Fibroblast of skin of right biceps (primary cell): ENCODE results near the gene HADHA.

Experiments used
- DNase-seq: peaks from one replicate; pipeline ENCODE4 v3.0.0-alpha.2; 2013

HADHA gene

DNA sequence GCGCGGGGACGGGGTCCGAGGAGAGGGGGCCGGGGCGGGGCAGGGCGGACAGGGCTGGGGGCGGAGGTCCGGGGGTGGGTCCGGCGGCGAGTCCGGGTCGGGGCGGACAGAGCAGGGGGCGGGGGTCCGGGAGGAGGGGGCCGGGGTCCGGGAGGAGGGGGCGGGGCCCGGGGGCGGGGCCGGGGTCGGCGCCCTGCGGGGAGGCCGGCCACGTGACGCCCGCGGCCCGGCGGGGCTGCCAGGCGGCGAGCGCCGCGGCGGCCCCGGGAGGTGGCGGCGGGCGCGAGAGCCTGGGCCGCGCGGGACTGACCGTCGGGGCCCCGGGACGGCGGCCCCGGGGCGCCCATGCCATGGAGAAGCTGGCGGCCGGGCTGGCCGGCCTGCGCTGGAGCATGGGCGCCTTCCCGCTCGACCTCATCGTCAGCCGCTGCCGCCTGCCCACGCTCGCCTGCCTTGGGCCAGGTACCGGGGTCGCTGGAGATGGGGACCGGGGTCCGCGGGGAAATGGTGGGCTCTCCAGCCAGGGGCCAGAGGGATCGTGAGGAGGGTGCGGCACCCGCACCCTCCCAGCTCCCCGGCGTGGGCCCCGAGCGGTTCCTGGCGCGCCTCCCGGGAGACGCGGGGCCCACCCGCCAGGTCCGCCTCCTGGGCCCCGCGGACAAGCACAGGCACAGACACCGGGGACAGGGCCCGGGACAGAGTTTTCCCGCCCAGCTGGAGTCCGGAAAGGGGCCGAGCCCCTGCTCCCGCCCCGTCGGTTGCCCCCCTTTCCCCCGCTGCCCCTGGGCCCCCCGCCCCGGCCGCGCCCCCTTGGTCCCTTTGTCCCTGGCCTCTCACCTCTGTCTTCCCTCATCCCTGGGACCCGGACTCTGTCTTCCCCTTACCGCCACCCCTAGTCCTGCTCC is 71.3 kb downstream of the HADHA start, which contains the start of gene GAREM2:
Gene GAREM2 (plus strand): TSS at position 218 of the 905 bp plus-strand sequence. CDS start 133 bp downstream, at position 351.
- no peak for DNase-seq

DNA sequence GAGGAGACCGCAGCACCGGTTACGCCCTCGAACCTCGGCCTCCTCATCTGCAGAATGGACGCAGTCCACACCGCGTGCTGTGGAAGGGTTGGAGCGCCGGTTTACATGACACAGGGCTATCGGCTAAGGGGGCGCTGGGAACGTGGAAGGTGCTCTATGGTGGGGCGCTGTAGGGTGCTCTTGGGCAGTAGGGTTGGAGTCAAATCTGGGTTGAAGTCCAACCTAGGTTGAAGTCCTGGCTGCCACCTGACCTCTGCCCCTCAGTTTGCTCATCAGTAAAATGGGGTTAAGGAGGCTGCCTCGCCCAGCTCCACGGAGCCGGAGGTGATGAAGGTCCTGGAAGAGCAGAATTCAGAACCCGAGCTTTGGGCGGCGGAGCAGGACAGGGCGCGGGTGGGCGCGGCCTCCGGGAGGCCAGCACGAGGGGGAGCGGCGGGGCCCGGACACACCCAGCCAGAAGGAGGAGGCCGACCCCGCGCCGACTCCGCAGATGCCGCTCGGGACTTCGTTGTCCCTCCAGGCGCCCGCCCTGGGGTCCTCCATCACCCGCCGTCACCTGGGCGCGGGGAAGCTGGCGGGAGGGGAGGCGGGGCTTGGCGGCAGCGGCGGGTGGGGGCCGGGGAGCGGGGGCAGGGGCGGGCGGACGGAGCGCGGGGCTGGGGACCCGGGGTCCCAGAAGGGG is 72.1 kb downstream of the HADHA start:
- no peak for DNase-seq

DNA sequence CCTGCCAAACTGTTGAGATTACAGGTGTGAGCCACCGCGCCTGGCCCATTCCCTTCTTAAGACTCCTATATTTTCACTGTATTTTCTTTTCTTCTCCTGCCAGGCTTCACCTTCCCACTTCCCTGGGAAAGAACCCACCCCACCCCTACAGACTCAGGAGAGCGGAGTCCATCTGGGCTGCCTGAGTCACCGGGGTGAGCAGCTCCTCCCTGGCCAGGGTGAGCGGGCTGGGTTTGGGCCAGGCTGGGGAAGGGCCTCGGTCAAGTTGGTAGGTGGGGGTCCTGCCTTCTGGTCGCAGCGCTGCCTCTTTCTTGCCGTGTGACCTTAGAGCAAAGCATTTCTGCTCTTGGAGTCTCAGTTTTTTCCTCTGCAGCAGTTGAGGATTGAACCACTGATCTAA is 73.6 kb downstream of the HADHA start:
- no peak for DNase-seq

DNA sequence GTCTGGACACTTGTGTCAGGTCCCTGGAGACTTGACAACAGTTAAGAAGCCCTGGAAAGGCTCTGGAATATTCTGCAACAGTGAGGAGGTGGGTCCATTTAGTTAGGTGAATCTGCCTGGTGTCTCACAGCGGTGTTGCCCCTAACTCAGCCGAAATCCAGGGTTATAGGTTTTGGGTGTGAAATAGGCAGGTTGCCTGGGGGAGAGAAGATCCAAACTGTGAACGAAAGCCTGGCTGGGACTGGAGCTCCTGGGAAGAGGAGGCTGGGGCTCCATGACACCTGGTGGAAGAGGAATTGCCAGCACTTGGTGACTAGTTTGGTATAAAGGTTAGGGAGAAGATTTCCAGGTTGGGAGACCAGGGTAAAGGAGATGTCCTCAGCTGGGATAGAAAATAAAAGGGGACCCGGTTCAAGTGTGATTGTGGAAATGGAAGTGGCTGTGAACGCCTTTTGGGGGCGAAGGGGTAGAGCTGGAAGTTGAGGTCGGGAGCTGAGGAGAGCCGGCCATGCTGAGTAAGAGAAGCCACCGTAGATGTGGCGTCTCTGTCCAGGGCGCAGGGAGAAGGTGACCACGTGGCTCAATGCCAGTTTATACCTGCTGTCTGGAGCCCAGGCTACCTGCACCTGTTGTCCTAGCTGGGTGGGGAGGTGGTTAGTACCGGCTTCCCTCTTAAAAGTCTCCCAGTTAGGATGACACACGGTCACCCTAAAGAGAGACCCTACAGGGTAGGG is 74.6 kb downstream of the HADHA start:
- no peak for DNase-seq

DNA sequence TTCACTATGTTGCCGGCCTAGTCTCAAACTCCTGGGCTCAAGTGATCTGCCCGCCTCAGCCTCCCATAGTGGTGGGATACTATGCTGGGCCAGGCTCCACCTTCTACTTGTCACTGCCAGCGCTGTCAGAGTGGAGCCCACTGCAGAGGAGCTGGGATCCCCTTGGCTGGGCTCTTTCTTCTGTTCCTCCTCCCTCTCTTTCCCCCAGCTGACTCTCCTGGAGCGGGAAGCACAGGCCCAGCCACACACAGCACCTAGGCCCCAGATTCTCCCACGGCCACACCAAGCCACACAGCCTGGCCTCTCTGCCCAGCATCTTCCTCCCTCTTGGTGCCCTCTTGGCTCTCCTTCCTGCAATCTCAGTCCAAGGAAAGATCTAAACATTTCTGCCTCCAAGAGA is 75.2 kb downstream of the HADHA start:
- DNase-seq = no peak

DNA sequence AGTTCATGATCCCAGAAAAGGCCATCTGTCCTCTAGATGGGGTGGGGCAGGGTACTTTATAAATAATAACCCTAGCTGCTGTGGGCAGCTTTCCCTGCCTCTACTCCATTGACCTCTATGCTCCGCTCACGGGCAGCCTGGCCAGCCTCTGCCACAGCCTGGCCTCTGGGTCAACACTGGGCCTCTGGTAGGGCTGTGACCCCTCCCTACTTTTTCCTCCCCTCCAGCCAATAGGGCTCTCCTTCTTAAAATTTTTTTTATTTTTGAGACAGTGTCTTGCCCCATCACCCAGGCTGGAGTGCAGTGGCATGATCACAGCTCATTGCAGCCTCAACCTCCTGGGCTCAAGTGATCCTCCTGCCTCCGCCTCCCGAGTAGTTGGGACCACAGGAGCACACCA is 75.6 kb downstream of the HADHA start:
- DNase-seq = no peak

DNA sequence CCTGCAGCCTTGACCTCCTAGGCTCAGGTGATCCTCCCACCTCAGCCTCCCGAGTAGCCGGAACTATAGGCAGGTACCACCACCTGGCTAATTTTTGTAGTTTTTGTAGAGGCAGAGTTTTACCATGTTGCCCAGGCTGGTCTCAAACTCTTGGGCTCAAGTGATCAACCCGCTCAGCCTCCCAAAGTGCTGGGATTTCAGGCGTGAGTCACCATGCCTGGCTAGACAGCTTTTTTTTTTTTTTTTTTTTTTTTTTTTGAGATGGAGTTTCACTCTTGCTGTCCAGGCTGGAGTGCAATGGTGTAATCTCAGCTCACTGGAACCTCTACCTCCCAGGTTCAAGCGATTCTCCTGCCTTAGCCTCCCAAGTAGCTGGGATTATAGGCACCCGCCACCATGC is 77.9 kb downstream of the HADHA start:
- peak; percentile 9 for DNase-seq

DNA sequence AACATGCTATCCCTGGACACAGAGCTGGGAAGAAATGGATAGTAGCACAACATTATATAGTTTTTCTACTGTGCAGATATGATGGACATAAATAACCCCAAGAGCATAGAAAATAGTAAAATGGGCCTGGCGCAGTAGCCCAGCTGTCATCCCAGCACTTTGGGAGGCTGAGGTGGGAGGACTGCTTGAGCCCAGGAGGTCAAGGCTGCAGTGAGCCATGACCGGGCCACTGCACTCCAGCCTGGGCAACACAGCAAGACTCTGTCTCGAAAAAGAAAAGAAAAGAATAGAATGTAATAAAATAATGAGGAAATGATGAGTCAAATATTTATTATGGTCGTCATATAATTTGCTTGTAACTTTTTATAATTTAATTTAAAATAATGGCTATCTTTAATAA is 79.0 kb downstream of the HADHA start:
- DNase-seq = no peak

DNA sequence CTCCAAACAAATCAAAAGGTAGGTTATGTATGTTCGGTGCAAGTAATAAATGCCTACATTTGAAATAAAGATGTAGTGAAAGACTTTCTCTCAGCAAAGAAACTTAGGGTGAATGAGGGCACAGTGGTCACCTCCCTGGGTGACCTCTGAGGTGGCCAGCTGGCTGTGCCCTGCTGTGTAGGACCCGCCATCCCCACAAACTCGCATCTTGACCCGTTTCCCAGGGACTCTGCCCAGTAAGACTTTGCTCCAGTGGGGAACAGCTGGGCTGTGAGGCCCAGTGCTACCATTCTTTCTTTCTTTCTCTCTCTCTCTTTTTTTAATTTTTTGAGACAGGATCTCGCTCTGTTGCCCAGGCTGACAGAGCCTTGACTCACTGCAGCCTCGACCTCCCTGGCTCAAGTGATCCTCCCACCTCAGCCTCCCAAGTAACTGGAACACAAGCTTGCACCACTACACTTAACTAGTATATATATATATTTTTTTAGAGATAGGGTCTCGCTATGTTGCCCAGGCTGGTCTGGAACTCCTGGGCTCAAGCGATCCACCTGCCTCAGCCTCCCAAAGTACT is 79.7 kb downstream of the HADHA start:
- no peak for DNase-seq

DNA sequence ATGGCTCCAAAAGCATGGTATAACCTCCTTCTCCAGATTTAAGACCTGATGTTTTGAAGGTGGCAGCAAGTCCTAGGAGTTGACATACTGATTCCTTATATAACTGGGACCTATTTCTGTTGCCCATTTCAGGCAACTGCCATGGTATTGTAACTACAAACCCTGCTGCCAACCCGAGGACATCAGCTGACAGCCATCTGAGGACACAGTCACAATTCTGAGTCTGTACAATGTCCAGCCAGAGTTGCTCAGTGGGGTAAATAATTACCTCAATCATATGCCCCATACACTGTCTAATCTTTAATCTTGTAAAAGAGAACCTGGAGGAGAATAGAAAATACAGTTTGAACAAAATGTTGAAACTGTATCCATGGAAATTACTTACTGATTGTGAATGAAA is 80.2 kb downstream of the HADHA start:
- no peak for DNase-seq

DNA sequence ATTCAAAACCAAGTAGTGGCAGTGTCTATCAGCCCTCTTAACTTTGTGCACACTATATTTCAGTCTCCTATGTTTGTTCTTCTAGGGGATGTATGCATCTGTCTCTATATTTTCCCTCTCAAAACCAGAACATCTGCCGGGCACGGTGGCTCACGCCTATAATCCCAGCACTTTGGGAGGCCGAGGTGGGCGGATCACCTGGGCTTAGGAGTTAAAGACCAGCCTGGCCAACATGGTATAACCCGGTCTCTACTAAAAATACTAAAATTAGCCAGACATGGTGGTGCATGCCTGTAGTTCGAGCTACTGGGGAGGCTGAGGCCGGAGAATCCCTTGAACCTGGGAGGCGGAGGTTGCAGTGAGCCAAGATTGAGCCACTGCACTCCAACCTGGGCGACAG is 81.5 kb downstream of the HADHA start:
- DNase-seq = no peak

DNA sequence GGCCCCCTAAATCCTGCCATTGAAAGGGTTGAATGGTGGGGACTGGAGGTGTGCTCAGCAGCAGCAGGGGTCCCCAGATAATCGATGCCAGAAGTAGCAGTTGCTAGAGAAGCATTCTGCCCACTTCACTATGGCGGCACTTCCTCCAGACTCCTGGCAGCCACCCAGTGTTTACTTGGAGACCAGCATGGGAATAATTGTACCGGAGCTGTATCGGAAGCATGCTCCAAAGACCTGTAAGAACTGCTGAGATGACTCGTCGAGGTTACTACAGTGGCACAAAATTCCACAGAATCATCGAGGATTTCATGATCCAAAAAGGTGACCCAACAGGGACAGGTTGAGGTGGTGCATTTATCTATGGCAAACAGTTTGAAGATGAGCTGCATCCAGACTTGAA is 82.5 kb downstream of the HADHA start:
- no peak for DNase-seq

DNA sequence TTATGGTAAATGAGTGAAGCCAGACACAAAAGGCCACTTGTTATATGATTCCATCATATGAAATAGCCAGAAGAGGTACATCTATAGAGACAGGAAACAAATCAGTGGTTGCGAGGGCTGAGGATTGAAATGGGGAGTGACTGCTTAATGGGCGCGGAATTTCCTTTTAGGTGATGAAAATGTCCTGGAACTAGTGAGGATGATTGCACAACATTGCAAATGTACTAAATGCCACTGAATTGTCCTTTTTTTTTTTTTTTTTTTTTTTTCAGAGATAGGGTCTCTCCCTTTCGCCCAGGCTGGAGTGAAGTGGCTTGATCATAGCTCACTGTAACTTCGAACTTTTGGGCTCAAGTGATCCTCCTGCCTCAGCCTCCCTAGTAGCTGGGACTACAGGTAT is 86.9 kb downstream of the HADHA start:
- no peak for DNase-seq

DNA sequence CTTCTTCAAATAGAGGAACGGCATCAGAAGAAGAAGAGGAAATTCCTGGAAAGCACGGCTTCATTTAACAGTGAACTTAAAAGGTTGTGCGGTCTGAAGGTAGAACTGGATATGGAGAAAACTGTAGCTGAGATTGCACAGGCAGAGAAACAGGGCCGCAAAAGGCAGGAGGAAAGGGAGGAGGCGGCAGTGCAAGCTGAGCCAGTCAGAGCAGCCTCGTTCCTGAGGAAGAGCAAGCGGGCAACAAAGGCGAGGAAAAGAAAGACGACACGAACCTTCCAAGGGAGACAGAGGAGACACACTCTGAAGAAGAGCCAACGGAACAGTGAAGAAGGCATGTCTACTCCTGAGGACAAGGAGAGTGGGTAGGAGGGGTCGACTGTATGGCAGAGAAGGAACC is 94.2 kb downstream of the HADHA start:
- DNase-seq = no peak

DNA sequence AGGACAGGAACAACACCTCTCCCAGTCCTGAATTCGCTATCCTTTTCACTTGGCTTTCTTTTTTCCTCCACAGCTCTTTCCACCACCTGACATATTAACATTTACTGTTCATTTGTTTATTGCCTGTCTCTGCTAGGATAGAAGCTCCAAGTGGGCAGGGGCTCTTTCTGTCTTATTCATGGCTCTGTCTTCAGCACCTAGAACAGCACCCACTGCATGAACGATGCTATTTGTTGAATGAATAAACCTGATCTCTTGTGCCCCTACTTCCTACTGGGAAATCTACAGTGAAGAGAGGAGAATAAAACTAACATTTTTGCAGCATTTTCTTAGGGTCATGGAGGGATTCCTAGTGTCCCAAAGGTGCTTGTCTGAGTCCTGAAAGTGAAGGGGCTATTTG is 95.9 kb downstream of the HADHA start:
- no peak for DNase-seq

DNA sequence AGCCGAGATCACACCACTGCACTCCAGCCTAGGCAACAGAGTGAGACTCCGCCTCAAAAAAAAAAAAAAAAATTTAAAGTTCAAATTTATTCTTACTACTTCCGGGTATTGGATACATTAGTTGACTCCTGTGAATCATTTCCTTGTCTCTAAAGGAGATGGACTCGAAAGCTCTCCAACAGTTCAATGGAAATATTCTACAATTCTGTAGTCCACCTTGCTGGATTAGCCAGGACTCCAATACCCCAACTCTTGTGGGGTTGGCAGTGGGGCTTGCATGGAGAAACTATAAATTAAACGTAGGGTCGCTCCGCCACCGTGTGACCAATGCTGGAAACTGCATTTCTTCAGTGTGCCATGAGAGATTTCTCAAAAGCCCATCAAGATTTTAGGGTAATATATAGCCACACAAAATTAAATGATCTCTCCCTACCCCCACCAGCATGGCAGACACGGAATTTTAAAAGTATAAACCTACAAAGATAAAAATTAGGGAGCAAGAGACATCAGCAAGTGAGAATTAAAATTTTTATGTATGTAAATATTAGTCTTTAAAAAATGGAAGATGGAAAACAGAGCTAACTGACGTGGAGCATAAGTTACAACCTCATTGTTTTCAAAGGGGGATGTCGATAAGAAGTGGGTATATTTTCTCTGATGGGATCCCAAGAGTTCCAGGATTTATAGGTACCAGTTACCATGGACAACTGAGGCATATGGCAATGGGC is 99.3 kb downstream of the HADHA start:
- peak; percentile 54 for DNase-seq

DNA sequence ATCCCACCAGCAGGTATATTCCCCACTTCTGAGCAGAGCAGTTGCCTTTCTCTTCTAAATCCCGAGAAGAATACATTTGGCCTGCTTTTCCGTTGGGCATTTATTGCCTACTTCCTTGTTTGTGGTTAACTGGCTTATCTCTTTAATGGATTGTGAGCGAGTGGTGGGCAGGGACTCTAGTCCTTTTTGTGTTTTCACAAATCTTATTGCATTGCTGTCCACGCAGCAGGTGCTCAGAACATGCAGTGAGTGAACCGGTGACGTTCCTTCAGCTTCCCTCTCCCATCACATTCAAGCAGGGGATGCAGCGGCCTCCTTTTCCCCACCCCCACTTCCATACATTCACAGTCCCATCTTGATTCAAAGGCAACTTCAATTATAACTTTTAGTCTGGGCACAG is 100.4 kb downstream of the HADHA start:
- no peak for DNase-seq

DNA sequence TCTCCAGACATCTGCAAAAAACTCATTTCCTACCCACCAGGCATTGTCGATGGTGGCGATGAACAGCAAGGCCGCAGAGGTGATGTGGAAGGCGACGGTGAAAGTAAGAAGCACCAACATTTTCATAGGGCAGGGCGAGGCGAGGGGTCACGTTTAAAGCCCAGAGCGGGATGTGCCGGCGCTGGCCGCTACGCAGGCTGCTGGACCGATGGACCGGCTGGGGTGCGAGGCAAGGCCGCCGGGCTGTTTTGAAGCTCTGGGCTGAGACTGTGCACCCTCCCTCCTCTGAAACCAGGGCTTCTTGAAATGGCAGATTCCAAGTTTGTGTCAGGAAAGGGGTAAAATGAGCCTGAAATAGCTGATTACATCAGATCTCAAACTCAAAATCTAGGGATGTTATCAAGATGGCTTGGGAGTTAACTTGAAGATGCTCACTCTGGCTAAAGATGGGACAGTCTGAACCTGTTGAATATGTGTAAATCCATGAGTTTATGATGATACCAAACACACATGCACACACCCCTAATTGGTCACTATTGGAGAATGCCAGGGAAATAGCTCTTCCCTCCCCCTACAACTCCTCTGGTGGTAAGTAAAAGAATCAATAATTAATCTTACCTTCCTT is 103.2 kb downstream of the HADHA start:
- DNase-seq = no peak
